ENCODE results near the gene ADARB1.

DNA sequence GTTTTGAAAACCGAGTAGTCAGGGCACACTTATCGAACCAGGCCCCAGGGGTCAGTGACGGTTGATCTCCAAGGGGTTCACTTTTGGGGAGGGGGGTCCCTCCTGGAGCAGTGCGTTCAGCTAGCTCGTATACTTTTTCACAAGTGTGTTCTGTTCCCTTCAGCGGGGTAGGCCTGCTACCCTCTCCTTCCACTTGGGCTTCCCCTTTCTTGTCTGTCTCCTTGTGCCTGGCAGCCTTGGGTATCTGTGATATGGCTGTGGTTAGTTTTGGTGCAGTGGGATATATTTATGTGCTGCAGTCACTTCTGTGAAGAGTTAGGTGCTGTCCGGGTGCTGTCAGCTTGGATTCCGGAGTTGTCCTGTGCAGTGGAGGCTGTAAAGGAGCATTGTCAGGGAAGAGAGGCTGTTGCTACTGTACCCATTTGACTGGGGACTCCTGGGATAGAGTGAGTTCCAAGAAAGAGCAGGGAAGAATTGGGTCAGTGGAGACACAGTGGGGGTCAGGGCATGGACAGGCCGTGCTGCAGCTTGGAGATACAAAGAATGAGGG lies 29.7 kb downstream of the ADARB1 start:
- TF ChIP-seq, protein P1, sequence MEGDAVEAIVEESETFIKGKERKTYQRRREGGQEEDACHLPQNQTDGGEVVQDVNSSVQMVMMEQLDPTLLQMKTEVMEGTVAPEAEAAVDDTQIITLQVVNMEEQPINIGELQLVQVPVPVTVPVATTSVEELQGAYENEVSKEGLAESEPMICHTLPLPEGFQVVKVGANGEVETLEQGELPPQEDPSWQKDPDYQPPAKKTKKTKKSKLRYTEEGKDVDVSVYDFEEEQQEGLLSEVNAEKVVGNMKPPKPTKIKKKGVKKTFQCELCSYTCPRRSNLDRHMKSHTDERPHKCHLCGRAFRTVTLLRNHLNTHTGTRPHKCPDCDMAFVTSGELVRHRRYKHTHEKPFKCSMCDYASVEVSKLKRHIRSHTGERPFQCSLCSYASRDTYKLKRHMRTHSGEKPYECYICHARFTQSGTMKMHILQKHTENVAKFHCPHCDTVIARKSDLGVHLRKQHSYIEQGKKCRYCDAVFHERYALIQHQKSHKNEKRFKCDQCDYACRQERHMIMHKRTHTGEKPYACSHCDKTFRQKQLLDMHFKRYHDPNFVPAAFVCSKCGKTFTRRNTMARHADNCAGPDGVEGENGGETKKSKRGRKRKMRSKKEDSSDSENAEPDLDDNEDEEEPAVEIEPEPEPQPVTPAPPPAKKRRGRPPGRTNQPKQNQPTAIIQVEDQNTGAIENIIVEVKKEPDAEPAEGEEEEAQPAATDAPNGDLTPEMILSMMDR (conservative IDR thresholded peaks at IDR 0.05; ENCODE audit: low read depth, low read length), result no peak
- TF ChIP-seq EZH2 (IDR thresholded peaks at IDR 0.05; ENCODE audit: low read length, unreplicated experiment) (no peak), EZH2phosphoT487 (IDR thresholded peaks at IDR 0.05; ENCODE audit: borderline replicate concordance, low read length) (no peak)

Measured in PC-3 (cell line).